Ishikawa (cell line): ENCODE results near the gene MINPP1.

Experiments
- CREB1 ChIP-seq: IDR thresholded peaks from 2 replicates; pipeline ENCODE4 v1.6.1; 2012; ENCODE audit warnings: low read depth
- EP300 ChIP-seq: IDR thresholded peaks from 2 replicates; pipeline ENCODE4 v1.6.1; 2012; ENCODE audit warnings: borderline replicate concordance
- NFIC ChIP-seq: IDR thresholded peaks from 2 replicates; pipeline ENCODE4 v1.6.1; 2012
- RAD21 ChIP-seq: IDR thresholded peaks from 2 replicates; pipeline ENCODE4 v1.6.1; 2012; ENCODE audit warnings: low read depth
- TCF12 ChIP-seq: IDR thresholded peaks from 2 replicates; pipeline ENCODE4 v1.6.1; 2012; ENCODE audit warnings: low read depth
- ZBTB7A ChIP-seq: IDR thresholded peaks from 2 replicates; pipeline ENCODE4 v1.6.1; 2012; ENCODE audit warnings: low read depth
- TF ChIP-seq, protein P1 (sequence below): IDR thresholded peaks from 2 replicates; pipeline ENCODE4 v1.6.1; 2012; ENCODE audit warnings: low read depth, mild to moderate bottlenecking

- TF ChIP-seq EP300 = no peak
- TF ChIP-seq, protein P1, sequence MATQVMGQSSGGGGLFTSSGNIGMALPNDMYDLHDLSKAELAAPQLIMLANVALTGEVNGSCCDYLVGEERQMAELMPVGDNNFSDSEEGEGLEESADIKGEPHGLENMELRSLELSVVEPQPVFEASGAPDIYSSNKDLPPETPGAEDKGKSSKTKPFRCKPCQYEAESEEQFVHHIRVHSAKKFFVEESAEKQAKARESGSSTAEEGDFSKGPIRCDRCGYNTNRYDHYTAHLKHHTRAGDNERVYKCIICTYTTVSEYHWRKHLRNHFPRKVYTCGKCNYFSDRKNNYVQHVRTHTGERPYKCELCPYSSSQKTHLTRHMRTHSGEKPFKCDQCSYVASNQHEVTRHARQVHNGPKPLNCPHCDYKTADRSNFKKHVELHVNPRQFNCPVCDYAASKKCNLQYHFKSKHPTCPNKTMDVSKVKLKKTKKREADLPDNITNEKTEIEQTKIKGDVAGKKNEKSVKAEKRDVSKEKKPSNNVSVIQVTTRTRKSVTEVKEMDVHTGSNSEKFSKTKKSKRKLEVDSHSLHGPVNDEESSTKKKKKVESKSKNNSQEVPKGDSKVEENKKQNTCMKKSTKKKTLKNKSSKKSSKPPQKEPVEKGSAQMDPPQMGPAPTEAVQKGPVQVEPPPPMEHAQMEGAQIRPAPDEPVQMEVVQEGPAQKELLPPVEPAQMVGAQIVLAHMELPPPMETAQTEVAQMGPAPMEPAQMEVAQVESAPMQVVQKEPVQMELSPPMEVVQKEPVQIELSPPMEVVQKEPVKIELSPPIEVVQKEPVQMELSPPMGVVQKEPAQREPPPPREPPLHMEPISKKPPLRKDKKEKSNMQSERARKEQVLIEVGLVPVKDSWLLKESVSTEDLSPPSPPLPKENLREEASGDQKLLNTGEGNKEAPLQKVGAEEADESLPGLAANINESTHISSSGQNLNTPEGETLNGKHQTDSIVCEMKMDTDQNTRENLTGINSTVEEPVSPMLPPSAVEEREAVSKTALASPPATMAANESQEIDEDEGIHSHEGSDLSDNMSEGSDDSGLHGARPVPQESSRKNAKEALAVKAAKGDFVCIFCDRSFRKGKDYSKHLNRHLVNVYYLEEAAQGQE = no peak
- no peak for TF ChIP-seq CREB1
- TF ChIP-seq ZBTB7A = no peak
- TF ChIP-seq TCF12 = no peak
- TF ChIP-seq RAD21 = no peak
- no peak for TF ChIP-seq NFIC
These were observed 74.9 kb downstream of the MINPP1 start for GRCh38 chr10:87579563-87579962.
